GM12892 (cell line): ENCODE results near the gene SHROOM3.

Experiments used
- POLR2A ChIP-seq: IDR thresholded peaks from 2 replicates; pipeline ENCODE4 v1.6.1; 2011; ENCODE audit warnings: low read depth, low read length, control low read depth
- POLR2AphosphoS5 ChIP-seq: IDR thresholded peaks from 2 replicates; pipeline ENCODE4 v1.6.1; 2011; ENCODE audit warnings: low read depth, low read length, control low read depth

DNA sequence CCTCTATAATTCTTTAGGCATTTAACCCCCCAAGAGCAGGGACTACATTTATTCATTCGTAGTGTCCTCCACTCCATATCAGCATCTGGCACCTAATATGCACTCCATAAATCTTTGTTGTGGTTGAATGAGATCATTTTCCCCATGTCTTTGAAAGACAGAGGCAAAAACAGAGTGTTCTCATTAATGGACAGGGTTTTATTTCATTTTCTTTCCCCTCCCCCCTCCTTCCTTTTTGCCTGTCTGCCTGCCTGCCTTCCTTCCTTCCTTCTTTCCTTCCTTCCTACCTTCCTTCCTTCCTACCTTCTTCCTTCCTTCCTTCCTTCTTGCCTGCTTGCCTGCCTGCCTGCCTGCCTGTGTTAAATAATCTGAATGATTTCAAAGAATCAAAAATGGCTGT is 83.2 kb downstream of the SHROOM3 start:
- no peak for TF ChIP-seq POLR2A
- no peak for TF ChIP-seq POLR2AphosphoS5
